Tibial artery (tissue), 4 donors: Measurements from ENCODE around the gene SULT1A2.
"Not testable (repeated sequence)": the region's sequence is repeated elsewhere in the genome, so short reads cannot be mapped to it uniquely, and the experiment has no call there.

ENCODE experiments used
- DNase-seq, 2 donors: peaks; one replicate each; pipeline ENCODE4 v3.0.0-alpha.2; 2019
- H3K27ac ChIP-seq, 2 donors: fragments of 200-600 bp; sonication (generic) in 1 of 2; 1 replicate in 1 of 2; 2 replicates in 1 of 2; pipeline ENCODE4 v1.5.1; 2018 to 2019; ENCODE audit warnings: mild to moderate bottlenecking in 1 of 2
- H3K27me3 ChIP-seq, 2 donors: fragments of 200-600 bp; sonication (generic) in 1 of 2; one replicate each; pipeline versions ENCODE4 v1.5.1 to v1.6.0; 2016 to 2019
- H3K36me3 ChIP-seq, 3 donors: fragments of 200-600 bp; sonication (generic) in 2 of 3; one replicate each; pipeline ENCODE4 v1.5.1; 2016 to 2019; ENCODE audit warnings: mild to moderate bottlenecking in 2 of 3
- H3K4me1 ChIP-seq, 4 donors: fragments of 200-600 bp; sonication (generic) in 2 of 4; 1 replicate in 3 of 4; 2 replicates in 1 of 4; pipeline ENCODE4 v1.5.1; 2016 to 2019
- H3K4me3 ChIP-seq, 2 donors: fragments of 200-600 bp; sonication (generic) in 1 of 2; 1 replicate in 1 of 2; 2 replicates in 1 of 2; pipeline ENCODE4 v1.5.1; 2018 to 2019; ENCODE audit warnings: mild to moderate bottlenecking in 2 of 2
- H3K9me3 ChIP-seq, 3 donors: fragments of 200-600 bp; sonication (generic) in 1 of 3; one replicate each; pipeline ENCODE4 v1.5.1; 2016 to 2019
- CTCF ChIP-seq, 2 experiments: fragments of 200-600 bp in 1 of 2; fragments of 450-650 bp in 1 of 2; IDR thresholded peaks; one replicate each; pipeline ENCODE4 v1.5.1; 2017 to 2019; ENCODE audit warnings: antibody characterized with exemption in 2 of 2, mild to moderate bottlenecking in 1 of 2, moderate library complexity in 1 of 2
- intact Hi-C: fragments of 100-400 bp; cut with DNase I; formaldehyde crosslinking; loops from one replicate; pipeline ENCODE4 v1.15.0; 2023; ENCODE audit warnings: low total_unique reads

SULT1A2 gene

GRCh38 chr16:28597692-28598261 lies 927 bp upstream of the SULT1A2 start:
- no peak for TF ChIP-seq CTCF (IDR thresholded peaks at IDR 0.05)
- H3K36me3 ChIP-seq = peaks cover 0 to 4% (median 0%) of the 10 kb centered on the region in 3 donors
- H3K27ac ChIP-seq = no peak overlapping the region
- peaks cover 0 to 25% of the 10 kb centered on the region in 2 donors for H3K27me3 ChIP-seq
- no peak overlapping the region for H3K4me3 ChIP-seq
- H3K9me3 ChIP-seq = no peaks in the 10 kb centered on the region
- DNase-seq = no peak
- no peaks in the 10 kb centered on the region for H3K4me1 ChIP-seq
- intact Hi-C loops = no loop called here

GRCh38 chr16:28596115-28596630 lies 677 bp downstream of the SULT1A2 start:
- no peak for TF ChIP-seq CTCF (IDR thresholded peaks at IDR 0.05)
- intact Hi-C loops = no loop called here
- H3K36me3 ChIP-seq = peaks cover 3 to 20% (median 9%) of the 10 kb centered on the region in 3 donors
- H3K27me3 ChIP-seq = peaks cover 0 to 21% of the 10 kb centered on the region in 2 donors
- H3K4me3 ChIP-seq = no peak overlapping the region
- no peaks in the 10 kb centered on the region for H3K9me3 ChIP-seq
- no peaks in the 10 kb centered on the region for H3K4me1 ChIP-seq
- H3K27ac ChIP-seq = no peak overlapping the region
- DNase-seq = no peak

- H3K4me3 ChIP-seq, DNase-seq, H3K27ac ChIP-seq, H3K9me3 ChIP-seq, intact Hi-C loops, H3K4me1 ChIP-seq: not testable (repeated sequence)
- H3K27me3 ChIP-seq = peaks cover 0 to 21% of the 10 kb centered on the region in 2 donors
- peaks cover 11 to 27% (median 16%) of the 10 kb centered on the region in 3 donors for H3K36me3 ChIP-seq
Observed at GRCh38 chr16:28595451-28595850, 1.4 kb downstream of the SULT1A2 start.

GRCh38 chr16:28592979-28593553 lies 3.8 kb downstream of the SULT1A2 start:
- no peak overlapping the region for H3K4me3 ChIP-seq
- no peak for TF ChIP-seq CTCF (IDR thresholded peaks at IDR 0.05)
- H3K27me3 ChIP-seq = peaks cover 0 to 20% of the 10 kb centered on the region in 2 donors
- intact Hi-C loops = no loop called here
- H3K9me3 ChIP-seq = no peaks in the 10 kb centered on the region
- no peak overlapping the region for H3K27ac ChIP-seq
- H3K36me3 ChIP-seq = peaks cover 27 to 51% (median 39%) of the 10 kb centered on the region in 3 donors
- DNase-seq = no peak
- no peaks in the 10 kb centered on the region for H3K4me1 ChIP-seq

- Histone ChIP-seq H3K36me3 (peaks cover 33 to 57% (median 45%) of the 10 kb centered on the region in 3 donors), H3K27ac (no peak overlapping the region)
- intact Hi-C loops = no loop called here
Observed at GRCh38 chr16:28592511-28592910, 4.3 kb downstream of the SULT1A2 start.

More at GRCh38 chr16:28592511-28592910, 4.3 kb downstream of the SULT1A2 start:
- H3K4me1 ChIP-seq = no peaks in the 10 kb centered on the region
- H3K27me3 ChIP-seq = peaks cover 0 to 14% of the 10 kb centered on the region in 2 donors
- H3K4me3 ChIP-seq = no peak overlapping the region
- DNase-seq = no peak
- no peak for TF ChIP-seq CTCF (IDR thresholded peaks at IDR 0.05)
- H3K9me3 ChIP-seq = no peaks in the 10 kb centered on the region
